Pons (tissue), 1 donor: ENCODE results near the gene TMEM106B.
A peak's percentile ranks its signal among the peaks of the same experiment; 100 is the strongest.
"Not testable (repeated sequence)": the region's sequence is repeated elsewhere in the genome, so short reads cannot be mapped to it uniquely, and the experiment has no call there.

ENCODE experiments used
- DNase-seq: peaks from one replicate; pipeline ENCODE4 v3.0.0-alpha.2; 2016; ENCODE audit warnings: low spot score

Gene TMEM106B

DNA sequence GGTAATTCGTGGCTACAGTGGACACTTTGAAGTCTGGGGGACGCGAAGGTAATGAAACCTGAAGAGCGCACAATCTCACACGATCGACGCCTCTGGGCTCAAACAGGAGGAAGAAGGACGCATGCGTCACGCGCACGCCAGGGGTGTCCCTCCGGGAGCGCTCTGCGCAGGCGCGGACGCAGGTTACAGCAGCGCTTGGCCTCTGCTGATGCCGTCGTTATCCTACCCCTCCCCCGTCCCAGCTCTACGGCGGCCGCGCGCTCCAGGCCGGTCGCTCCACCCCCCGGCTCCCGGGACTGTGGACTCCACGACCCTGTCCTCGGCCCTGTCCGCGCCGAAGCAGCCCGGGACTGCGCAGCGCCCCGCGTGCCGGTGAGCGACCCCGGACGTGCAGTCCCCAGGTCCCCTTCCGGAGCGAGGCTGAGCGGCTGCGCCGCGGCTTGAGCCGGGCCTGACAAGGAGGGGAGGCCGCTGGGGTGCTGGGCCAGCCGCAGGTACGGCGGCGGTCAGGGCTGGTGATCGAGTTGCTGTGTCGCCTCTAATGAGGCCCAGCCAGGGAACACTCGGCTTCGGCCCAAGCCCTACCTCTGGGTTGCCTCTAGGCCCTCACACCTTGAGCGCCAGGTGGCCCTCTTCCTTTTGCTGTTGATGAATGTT is at the start of gene TMEM106B:
TMEM106B (plus strand) TSS at position 241 of the 657 bp plus-strand sequence. CDS start 3,517 bp downstream, outside the sequence.
- DNase-seq, result peak; percentile 97

DNA sequence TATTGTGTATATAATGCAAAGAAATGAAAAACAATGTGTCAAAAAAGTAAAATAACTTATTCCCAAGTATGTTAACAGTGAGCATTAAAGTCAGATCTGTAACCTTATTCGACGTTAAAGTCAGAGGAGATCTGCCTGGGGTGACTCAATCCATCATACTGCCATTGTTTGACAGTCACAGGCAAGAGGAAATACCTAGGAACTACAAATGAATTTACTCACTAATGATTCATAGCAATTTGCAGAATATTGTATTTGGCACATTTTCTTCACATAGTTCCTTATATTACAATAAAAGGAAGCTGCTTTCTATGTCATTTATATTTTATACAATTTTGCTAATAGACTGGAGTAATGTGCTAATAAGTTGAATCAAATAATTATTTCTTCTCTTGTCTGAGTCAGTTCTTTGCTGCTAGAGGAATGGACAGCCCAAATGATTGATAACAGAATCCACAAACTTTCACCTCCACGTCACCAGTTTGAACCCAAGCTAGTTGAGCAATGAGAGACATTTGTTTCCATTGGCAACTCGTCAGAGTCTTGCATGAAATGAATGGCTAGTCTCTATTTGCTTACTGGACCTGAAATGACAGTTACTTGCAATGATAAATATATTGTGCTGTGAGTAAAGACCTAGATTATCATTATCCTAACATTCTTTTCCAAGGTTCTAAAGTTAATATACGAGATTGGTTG is 48.5 kb upstream of the TMEM106B start:
- DNase-seq, result no peak

DNA sequence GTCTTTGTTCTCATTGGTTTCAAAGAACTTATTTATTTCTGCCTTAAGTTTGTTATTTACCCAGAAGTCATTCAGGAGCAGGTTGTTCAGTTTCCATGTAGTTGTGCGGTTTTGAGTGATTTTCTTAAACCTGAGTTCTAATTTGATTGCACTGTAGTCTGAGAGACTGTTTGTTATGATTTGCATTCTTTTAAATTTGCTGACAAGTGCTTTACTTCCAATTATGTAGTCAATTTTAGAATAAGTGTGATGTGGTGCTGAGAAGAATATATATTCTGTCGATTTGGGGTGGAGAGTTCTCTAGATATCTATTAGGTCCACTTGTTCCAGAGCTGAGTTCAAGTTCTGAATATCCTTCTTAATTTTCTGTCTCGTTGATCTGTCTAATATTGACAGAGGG is 43.0 kb upstream of the TMEM106B start:
- DNase-seq, result not testable (repeated sequence)

DNA sequence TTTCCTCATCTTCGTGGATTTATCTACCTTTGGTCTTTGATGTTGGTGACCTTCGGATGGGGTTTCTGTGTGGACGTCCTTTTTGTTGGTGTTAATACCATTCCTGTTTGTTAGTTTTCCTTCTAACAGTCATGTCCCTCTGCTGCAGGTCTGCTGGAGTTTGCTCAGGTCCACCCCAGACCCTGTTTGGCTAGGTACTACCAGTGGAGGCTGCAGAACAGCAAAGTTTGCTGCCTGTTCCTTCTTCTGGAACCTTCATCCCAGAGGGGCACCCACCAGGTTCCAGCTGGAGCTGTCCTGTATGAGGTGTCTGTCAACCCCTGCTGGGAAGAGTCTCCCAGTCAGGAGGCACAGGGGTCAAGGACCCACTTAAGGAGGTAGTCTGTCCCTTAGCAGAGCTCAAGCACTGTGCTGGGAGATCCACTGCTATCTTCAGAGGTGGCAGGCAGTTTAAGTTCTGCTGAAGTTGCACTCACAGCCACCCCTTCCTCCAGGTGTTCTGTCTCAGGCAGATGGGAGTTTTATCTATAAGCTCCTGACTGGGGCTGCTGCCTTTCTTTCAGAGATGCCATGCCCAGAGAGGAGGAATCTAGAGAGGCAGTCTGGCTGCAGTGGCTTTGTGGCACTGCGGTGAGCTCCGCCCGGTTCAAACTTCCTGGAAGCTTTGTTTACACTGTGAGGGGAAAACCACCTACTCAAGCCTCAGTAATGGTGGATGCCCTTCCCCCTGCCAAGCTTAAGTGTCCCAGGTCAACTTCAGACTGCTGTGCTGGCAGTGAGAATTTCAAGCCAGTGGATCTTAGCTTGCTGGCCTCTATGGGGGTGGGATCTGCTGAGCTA is 40.9 kb upstream of the TMEM106B start:
- not testable (repeated sequence) for DNase-seq

DNA sequence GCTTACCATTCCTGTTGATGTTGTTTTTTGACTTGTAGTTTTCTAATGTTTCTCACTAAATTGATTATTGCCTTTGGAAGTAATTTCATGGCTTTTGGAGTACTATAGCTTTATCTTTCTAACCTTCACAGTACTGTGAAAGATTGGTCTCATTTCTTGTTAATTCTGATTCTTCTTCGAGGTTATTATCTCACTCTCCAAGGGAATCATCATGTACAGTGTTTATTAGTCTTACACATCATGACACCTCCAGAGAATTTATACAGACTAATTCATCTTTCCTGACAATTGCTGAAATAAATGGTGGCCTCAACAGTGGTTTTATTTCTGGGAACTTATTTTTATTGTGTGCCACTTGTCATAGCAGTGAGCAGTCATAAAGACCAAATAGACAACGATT is 37.4 kb upstream of the TMEM106B start:
- DNase-seq, result no peak

DNA sequence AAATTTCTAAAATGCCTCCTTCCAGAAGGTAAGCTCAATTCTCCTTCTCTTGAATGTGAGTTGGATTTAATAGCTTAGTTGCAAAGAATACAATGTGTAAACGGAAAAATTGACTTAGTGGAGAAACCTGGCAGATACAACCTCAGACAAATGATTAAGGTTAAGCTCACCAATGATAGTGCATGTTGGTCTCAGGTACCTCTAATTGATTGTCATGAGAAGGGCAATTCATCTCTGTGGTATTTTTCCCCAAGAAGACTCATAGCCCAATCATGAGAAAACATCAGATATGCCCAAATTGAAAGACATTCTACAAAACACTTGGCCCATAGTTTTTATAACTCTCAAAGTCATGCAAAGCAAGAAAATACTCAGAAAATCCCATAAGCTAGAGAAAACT is 36.2 kb upstream of the TMEM106B start:
- DNase-seq, result no peak

DNA sequence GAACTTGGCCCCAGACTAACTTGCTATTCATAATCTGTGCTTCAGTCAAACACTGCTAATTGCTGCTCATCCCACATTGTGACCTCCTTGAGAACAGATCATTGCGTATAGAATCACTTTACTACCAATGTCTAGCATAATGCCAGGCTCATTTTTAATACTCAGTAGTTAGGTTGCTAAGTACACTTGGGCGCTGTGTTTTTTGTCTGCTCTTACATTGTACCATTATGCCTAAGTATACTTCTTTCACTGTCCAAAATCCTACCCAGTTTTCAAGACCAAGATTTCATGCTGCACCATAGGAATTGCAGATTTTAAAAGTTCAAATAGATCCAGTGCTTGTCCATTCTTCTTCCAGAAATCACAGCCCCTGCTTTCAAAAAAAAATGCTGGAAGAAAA is 32.8 kb upstream of the TMEM106B start:
- no peak for DNase-seq

DNA sequence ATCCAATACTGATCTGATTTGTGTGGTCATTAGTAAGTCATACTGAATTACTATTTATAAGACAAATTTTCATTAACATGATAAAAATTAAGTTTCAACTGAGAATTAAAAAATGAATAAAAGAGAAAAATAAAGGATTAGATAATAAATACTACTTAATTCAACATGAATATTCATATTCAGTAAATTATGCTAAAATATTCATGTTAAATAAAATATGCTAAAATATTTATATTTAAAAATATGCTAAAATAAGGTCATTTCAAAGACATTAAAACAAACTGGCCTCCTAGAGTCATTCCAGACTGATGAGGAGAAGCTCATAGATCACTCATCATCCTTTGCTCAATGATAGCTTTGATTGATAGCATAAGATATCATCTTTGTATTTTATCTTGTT is 16.7 kb upstream of the TMEM106B start:
- no peak for DNase-seq

DNA sequence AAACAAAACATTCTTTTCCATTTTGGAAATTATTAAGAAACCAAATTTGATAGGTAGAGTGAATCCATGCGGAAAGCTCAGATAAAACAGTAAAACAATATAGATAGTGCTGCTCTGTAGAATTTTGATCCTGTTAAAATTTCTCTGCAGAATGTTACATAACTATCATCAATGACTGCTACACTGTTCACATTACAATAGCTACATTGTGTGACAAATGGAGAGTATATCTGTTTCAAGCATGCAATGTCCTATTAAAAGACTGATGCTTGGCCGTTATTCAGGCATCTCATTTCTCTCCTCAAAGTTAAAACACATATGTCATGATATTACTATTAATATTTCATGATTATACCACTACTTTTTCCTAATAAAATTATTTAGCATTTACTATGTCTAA is 14.7 kb upstream of the TMEM106B start:
- peak; percentile 43 for DNase-seq

DNA sequence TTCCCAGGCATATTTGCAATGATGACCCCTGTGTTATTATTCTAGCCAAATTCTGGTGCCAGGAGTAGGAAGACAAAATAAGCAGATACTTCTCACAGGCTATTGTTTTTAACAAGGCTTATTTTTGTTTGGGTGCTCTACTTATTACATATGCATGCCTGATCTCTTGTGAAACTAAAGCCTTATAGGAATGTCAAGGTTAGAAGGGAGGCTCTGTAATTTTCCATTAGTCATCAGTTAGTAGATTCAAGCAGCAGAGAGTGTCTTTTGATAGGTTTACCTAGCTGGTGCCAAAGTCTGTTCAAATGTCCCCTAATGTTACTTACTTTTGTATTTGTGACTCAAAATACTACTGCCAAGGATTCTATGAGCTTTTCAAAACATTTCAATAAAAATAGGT is 11.7 kb upstream of the TMEM106B start:
- no peak for DNase-seq

DNA sequence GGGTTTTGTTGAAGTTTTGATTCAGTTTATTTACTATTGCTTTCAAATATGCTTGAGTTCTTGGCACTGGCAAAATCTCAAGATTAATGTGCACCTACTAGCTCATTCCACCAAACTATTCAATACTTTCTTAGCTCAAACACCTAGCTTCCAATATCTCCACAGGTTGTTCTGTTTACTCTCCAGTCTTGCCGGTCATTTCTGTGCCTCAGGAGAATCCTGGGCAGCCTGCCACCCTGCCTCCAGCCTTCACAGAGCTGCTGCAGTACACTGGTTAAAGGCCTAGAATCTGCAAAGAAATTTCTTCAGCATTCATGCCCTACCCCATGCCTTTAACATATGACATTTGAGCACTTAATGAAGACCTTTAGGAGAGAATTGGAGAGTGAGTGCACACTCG is 4.0 kb upstream of the TMEM106B start:
- no peak for DNase-seq

DNA sequence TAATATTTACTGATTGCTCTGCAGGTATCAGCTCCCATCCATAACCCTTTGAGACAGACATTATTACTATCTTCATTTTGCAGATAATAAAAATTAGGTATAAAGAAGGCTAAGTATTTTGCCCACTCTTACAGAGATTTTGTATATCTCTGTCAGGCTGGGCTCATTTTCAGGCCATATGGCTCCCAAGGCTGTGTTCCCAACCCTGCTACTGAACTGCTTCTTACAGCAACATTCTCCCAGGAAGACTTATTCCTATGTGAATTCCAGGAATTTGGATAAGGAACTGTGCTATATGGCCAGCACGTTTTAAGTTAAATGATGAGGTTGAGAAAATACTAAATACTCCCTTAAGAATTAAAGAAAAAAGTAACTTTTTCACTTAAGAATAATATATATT is 1.9 kb upstream of the TMEM106B start:
- no peak for DNase-seq

DNA sequence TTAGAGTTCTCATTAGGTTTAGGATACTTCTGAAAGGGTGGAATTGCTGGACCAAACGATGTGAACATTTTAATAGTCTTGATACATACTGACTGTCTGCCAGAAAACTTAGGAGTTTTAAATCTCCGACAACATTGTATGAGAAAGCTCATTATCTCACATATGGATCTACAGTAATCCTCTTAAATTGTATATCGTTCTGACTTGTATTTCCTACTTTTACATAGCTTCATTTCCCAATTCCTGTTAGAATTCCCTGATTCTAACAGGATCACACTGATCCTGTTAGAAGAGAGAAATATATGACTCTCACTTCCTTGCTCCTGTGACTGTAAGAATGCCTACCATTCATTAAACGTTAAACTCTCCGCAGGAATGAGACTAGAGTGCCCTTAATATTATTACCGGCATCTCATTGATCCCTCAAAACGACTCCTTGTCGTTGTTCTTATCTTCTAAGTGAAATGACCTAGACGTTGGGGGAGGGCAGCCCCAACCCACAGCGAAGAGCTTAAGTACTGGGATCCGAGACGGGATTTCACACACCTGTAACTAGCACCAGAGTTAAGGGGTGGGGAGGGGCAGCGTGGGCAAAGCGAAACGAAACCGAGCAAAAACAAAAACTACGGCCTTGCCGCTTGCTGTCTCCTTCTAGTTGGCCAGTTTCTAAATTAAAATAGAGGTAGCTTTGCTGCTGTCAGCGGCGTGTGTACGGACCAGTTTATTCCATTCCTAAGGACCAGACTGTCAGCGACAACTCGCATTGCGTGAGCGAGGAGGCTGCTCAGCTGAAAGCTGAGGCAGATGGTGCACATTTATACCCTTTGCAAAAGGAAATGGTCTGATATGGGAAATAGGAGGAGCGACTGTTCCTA is 678 bp upstream of the TMEM106B start:
- DNase-seq, result no peak

DNA sequence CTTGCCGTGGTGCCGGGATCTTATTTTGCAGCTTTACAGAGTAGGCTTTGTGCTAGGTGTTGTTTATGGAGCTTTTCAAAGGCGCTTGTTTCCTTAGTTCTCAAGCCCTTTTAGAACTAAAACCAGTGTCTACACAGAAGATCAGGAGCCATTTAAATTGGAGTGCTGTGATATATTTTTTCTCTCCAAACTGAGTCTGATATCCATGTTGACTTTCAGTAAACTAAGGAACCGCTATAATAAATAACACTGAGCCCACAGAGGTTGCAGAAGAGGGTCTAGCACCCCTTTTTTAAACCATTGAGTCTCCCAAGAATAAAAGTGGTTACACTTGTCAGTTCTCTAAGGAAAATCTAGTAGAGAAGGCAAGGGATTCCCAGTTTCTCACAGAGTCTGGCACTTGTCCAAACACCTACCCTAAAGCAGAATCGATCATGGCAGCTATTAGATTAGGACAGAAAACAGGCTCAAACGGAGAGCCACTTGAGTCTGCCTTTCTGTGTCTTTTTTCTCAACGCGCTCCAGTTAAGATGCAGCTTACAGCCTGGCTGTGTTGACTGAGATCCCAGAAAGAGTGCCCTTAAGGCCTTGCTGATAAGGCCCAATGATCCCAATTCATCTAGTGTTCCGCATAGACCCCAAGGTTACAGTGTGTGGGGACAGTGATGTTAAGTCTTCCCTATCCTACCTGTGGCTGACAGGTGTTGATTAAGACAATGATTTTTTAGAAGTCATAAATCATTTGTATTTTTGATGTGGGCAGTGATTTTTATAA is 804 bp downstream of the TMEM106B start:
- DNase-seq, result peak; percentile 63

DNA sequence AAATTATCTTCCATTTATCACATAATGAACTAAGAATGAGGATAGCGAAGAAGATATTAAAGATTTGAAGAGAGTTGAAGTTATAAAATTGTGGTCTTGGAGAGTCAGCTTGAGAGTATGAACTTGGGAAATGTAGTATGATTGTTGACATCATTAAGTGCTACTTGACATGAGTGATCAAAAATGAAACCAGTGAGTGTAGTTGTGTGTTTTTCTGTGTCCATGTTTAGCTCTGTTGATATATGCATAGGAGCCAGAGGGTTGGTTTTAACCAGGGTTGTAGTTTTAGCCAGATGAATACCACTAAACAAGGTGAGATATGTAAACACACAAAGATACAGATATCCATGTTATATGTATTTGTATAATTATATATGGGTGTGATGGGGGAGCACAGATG is 6.2 kb downstream of the TMEM106B start:
- DNase-seq, result no peak

DNA sequence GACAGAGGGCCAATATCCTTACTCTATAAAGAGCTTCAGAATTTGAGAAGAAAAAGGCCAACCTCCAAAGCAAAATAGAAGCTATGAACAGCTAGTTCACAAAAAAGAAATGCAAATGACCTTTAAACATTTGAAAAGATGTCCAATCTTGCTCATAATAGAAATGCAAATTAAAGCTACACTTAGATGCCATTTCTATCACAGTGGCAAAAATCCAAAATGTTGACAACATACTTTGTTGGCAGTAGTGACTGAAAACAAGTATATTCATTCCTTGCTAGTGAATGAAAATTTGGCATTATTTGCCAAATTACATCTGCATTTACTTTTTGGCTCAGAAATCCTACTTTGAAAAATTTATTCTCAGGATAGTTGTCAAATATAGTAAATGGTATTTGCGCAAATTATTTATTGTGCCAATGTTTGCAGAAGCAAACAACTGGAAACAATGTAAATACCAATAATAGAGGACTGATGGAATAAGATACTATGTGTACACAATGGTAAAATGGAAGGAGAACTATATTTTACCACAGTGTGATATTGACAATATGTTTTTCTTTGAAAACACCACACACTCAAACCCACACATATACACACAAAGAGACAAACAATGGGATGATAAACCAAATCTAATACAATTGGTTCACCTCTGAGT is 9.4 kb downstream of the TMEM106B start:
- DNase-seq, result no peak

DNA sequence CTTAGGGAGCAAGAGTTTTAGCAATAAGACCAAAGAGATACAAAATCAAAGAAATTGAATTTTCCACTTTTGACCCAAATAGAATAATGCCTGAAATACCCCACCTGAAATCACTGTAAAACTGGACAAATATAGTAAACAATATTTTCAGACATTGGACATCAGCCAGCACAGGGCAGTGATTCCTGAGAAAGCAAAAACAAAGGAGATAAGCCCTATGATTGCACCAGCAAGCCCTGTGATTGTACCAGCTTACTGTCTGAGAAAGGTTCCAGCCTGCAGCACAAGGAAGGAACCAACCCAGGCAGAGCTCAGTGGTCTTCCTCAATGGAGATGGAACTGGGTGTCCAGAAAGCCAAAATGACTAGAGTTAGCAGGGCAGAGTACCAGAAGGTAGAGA is 10.3 kb downstream of the TMEM106B start:
- DNase-seq, result no peak

DNA sequence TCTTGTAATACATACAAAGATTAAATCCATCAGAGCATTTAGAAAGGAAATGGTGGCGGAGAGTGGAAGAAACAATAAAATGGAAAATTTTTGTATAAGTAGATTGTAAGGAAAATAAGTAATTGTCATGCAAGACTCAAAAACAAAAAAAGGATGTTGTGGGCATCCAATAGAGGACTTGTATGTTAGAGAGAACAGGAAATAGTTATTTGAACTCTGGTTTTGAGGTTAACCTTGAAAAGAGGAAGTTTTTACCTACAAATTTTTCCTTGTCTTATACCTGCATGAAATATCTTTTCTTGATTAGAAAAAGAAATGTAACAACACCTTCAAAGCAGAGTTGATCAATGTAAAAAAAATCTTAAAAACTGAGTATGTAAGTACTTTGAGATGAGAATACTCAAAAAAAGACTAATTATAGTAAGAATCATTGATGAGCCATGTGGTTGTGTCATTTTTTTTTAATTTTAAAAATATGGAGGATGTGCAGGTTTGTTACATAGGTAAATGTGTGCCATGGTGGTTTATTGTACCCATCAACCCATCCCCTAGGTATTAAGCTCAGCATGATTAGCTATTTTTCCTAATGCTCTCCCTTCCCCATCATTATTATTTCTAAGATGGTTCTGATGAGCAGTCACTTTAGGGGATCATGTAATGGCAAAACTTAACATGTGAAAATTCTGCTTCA is 11.9 kb downstream of the TMEM106B start:
- DNase-seq, result no peak

DNA sequence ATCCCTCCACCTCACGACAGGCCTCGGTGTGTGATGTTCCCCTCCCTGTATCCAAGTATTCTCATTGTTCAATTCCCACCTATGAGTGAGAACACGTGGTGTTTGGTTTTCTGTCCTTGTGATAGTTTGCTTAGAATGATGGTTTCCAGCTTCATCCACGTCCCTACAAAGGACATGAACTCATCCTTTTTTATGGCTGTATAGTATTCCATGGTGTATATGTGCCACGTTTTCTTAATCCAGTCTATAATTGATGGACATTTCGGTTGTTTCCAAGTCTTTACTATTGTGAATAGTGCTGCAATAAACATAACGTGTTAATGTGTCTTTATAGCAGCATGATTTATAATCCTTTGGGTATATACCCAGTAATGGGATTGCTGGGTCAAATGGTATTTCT is 13.9 kb downstream of the TMEM106B start:
- not testable (repeated sequence) for DNase-seq

DNA sequence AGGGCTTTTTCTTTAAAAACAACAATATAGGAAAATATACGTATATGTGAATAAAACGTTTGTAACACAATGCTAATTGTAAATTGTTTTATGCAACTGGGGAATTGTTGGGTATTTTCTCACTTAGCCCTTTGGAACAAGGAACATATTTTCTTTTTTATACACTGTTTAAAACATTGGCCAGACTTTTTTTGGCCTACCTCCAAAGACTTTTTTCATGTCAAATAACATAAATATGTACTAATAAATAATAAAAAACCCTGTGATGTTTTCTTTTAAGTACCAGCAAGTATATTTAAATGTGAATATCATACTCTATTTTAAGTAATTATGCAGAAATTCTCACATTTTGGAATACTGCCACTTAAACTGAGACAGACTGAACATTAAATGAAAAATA is 15.7 kb downstream of the TMEM106B start:
- DNase-seq, result no peak
